Parathyroid adenoma (tissue), 2 donors: ENCODE results near the gene GDE1.

ENCODE experiments used
- H2AFZ ChIP-seq: fragments of 300-600 bp; sonication (generic); one replicate; pipeline ENCODE4 v1.7.0; 2017; ENCODE audit warnings: antibody characterized with exemption, mild to moderate bottlenecking
- H3K27ac ChIP-seq: fragments of 300-600 bp; sonication (generic); one replicate; pipeline ENCODE4 v1.7.0; 2017
- H3K27me3 ChIP-seq: fragments of 300-600 bp; sonication (generic); one replicate; pipeline ENCODE4 v1.7.0; 2017; ENCODE audit warnings: low read length; ENCODE audit not compliant: control insufficient read depth, insufficient read depth
- H3K36me3 ChIP-seq: fragments of 300-600 bp; sonication (generic); one replicate; pipeline ENCODE4 v1.7.0; 2017; ENCODE audit warnings: low read length; ENCODE audit not compliant: control insufficient read depth, insufficient read depth
- H3K4me1 ChIP-seq: fragments of 300-600 bp; sonication (generic); one replicate; pipeline ENCODE4 v1.7.0; 2017; ENCODE audit warnings: control low read depth
- H3K4me2 ChIP-seq: fragments of 300-600 bp; sonication (generic); one replicate; pipeline ENCODE4 v1.7.0; 2017; ENCODE audit warnings: low read length
- H3K4me3 ChIP-seq: fragments of 300-600 bp; sonication (generic); one replicate; pipeline ENCODE4 v1.7.0; 2017; ENCODE audit warnings: low read depth, low read length
- H3K79me2 ChIP-seq: fragments of 300-600 bp; sonication (generic); one replicate; pipeline ENCODE4 v1.7.0; 2017; ENCODE audit warnings: control low read depth
- H3K9ac ChIP-seq: fragments of 300-600 bp; sonication (generic); one replicate; pipeline ENCODE4 v1.7.0; 2017; ENCODE audit warnings: mild to moderate bottlenecking
- H3K9me3 ChIP-seq: fragments of 300-600 bp; sonication (generic); one replicate; pipeline ENCODE4 v1.7.0; 2017; ENCODE audit warnings: low read length; ENCODE audit not compliant: control insufficient read depth
- TF ChIP-seq, protein P1 (sequence below): fragments of 300-600 bp; sonication (generic); IDR thresholded peaks from one replicate; pipeline ENCODE4 v1.7.0; 2017; ENCODE audit warnings: antibody characterized with exemption, mild to moderate bottlenecking
- donor health status: primary hyperparathyroidism.

Gene GDE1

DNA sequence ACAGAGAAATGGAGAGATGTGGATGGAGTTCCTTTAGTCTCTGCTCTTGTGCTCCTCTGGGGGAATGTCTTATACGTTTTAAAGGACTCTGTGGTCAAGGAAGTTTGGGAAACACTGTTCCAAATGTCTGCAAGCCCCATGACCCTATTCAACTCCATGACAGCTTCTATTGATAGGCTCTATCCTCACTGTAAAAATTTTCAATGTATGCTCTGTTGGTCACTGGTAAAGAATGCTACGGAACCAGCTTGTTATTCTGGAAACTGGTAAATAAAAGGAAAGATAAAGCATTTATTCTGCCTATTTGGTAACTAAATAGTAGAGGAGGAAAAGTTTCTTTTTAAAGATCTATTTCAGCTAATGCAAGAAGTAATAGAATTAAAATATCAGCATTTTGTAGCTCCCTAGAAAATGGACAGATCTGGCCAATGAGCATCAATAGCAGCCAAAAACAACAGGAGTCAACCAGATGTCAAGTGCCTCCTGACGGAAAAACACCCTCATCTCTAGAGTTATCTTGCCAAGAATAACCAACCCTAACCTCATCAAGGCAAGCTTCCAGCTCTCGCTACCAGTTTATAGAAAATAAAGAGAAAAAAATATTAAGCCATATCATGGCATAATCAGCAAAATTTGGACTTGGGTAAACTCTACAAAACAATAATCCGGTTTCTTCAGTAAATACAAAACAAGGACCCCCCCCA lies 16.1 kb downstream of the GDE1 start:
- H3K4me3 ChIP-seq = no peak overlapping the region
- H3K27ac ChIP-seq = no peak overlapping the region
- no peaks in the 10 kb centered on the region for H3K36me3 ChIP-seq
- no peak overlapping the region for H2AFZ ChIP-seq
- H3K9ac ChIP-seq = no peak overlapping the region
- H3K9me3 ChIP-seq = no peaks in the 10 kb centered on the region
- no peaks in the 10 kb centered on the region for H3K27me3 ChIP-seq
- peak overlapping the region; percentile 27 for H3K4me2 ChIP-seq
- no peaks in the 10 kb centered on the region for H3K4me1 ChIP-seq
- TF ChIP-seq, protein P1, sequence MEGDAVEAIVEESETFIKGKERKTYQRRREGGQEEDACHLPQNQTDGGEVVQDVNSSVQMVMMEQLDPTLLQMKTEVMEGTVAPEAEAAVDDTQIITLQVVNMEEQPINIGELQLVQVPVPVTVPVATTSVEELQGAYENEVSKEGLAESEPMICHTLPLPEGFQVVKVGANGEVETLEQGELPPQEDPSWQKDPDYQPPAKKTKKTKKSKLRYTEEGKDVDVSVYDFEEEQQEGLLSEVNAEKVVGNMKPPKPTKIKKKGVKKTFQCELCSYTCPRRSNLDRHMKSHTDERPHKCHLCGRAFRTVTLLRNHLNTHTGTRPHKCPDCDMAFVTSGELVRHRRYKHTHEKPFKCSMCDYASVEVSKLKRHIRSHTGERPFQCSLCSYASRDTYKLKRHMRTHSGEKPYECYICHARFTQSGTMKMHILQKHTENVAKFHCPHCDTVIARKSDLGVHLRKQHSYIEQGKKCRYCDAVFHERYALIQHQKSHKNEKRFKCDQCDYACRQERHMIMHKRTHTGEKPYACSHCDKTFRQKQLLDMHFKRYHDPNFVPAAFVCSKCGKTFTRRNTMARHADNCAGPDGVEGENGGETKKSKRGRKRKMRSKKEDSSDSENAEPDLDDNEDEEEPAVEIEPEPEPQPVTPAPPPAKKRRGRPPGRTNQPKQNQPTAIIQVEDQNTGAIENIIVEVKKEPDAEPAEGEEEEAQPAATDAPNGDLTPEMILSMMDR = no peak
- no peaks in the 10 kb centered on the region for H3K79me2 ChIP-seq

DNA sequence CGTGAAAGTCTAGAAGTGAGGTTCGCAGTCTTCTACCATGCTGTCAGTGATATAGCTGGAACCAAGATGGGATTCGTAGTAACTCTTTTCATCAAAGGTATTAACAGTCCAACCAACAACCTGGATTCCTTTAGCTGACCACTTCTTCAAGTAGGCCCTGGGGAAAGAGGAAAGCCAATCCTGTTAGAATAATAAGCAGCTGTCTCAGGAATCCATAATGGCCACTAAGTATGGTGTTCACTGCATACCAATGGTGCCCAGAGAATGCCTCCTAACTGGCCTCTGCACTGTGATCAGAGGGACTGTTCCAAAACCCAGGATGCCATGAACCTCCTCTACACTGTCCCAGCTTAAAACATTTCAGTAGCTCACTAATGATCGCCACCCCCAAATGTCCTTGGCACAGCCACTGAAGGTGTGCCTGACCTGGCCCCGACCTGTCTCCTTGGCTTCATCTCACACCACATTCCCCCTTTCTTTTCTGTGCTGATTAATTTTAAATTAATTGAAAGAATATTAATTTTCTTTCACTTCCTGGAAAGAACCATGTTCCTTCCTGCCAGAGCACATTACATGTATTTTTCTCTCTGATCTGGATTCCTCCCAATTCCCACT lies 18.3 kb downstream of the GDE1 start:
- no peak overlapping the region for H3K9ac ChIP-seq
- no peak overlapping the region for H3K27ac ChIP-seq
- H3K9me3 ChIP-seq = no peaks in the 10 kb centered on the region
- TF ChIP-seq, protein P1 = no peak
- H3K27me3 ChIP-seq = no peaks in the 10 kb centered on the region
- H3K79me2 ChIP-seq = no peaks in the 10 kb centered on the region
- H3K4me2 ChIP-seq = no peak overlapping the region
- H3K4me1 ChIP-seq = no peaks in the 10 kb centered on the region
- H3K4me3 ChIP-seq = no peak overlapping the region
- H2AFZ ChIP-seq = no peak overlapping the region
- no peaks in the 10 kb centered on the region for H3K36me3 ChIP-seq

DNA sequence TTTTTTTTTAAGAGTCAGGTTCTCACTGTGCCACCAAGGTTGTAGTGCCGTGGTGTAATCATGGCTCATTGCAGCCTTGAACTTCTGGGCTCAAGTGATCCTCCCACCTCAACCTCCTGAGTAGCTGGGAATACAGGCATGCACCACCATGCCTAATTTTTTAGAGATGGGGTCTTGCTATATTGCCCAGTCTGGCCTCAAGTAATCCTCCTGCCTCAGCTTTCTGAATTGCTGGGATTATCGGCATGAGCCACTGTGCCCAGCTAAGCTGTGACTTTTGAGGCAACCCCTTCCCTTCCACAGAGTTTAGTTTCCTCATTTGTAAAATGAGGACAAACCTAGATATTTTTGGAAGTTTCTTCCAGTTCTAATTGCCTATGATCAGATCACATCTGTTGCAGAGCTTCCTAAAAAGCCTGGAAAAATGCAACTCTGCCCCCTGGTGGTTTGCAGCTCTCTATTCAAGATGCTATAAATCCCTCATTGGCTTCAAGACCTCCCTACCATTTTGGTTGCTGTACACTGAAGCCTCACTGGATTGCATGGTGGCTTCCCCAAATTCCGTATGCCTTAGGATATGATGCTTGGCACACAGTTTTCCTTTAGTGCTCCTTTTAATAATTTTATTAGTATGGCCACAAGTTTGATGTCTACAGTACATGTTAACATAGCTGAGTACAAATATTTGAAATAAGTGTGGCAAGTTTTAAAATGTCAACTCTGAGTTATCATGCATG lies 19.3 kb downstream of the GDE1 start:
- Histone ChIP-seq H3K36me3 (no peaks in the 10 kb centered on the region), H3K4me2 (no peak overlapping the region), H3K9ac (no peak overlapping the region), H3K79me2 (no peaks in the 10 kb centered on the region), H3K9me3 (no peaks in the 10 kb centered on the region), H3K27ac (no peak overlapping the region), H3K4me1 (no peaks in the 10 kb centered on the region), H3K4me3 (no peak overlapping the region), H3K27me3 (no peaks in the 10 kb centered on the region), H2AFZ (no peak overlapping the region)
- TF ChIP-seq, protein P1 = peak; percentile 86

DNA sequence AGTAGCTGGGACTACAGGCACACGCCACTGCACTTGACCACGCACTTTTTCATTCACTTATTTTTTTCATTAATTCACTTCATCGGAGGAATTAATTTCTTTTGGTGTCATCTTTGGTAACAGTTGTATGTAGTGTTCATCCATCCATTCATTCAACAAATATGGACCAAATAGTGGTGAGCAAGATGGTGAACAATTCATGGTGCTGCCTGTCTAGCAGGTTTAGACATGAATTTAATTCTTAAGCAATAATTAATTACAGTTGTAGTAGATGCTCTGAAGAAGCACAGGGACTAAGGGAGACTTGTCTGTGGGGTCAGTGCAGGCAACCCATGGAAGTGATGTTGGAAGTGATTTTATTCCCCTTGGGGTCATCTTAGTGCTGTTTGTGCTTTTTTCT lies 22.4 kb downstream of the GDE1 start:
- Histone ChIP-seq H3K9ac (no peak overlapping the region), H3K4me1 (no peaks in the 10 kb centered on the region), H2AFZ (no peak overlapping the region), H3K27me3 (no peaks in the 10 kb centered on the region), H3K36me3 (no peaks in the 10 kb centered on the region), H3K4me2 (no peak overlapping the region), H3K4me3 (no peak overlapping the region), H3K79me2 (no peaks in the 10 kb centered on the region), H3K27ac (no peak overlapping the region), H3K9me3 (no peaks in the 10 kb centered on the region)
- TF ChIP-seq, protein P1 = no peak
